PC-9 (cell line): Measurements from ENCODE around the gene HTT-AS.

ENCODE experiments used
- EZH2 ChIP-seq: fragments of 200-600 bp; sonication (generic); IDR thresholded peaks from 2 replicates; pipeline ENCODE4 v1.8.0; 2017; ENCODE audit warnings: antibody characterized with exemption, low read depth
- TF ChIP-seq, protein P1 (sequence below): fragments of 200-600 bp; sonication (generic); conservative IDR thresholded peaks from 2 replicates; pipeline ENCODE4 v1.6.1; 2017; ENCODE audit warnings: mixed run types, antibody characterized with exemption, mild to moderate bottlenecking, moderate library complexity

DNA sequence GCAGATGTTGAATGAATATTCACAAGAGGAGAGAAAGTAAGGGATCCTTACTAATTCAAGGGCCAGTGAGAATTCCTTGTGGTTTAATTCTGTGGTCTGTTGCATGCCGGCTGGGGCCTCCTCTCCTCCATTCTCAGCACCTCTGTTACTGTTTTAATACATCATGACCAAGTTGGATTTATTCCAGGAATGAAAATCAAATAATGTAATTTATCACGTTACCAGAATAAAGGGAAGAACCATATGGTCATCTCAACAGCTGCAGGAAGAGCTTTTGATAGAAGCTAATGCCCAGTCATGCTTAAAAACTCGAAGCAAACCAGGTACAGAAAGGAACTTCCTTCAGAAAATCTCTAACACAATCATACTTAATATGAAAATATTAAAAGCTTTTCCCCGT is 56.8 kb downstream of the HTT-AS start:
- TF ChIP-seq, protein P1, sequence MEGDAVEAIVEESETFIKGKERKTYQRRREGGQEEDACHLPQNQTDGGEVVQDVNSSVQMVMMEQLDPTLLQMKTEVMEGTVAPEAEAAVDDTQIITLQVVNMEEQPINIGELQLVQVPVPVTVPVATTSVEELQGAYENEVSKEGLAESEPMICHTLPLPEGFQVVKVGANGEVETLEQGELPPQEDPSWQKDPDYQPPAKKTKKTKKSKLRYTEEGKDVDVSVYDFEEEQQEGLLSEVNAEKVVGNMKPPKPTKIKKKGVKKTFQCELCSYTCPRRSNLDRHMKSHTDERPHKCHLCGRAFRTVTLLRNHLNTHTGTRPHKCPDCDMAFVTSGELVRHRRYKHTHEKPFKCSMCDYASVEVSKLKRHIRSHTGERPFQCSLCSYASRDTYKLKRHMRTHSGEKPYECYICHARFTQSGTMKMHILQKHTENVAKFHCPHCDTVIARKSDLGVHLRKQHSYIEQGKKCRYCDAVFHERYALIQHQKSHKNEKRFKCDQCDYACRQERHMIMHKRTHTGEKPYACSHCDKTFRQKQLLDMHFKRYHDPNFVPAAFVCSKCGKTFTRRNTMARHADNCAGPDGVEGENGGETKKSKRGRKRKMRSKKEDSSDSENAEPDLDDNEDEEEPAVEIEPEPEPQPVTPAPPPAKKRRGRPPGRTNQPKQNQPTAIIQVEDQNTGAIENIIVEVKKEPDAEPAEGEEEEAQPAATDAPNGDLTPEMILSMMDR, result no peak
- no peak for TF ChIP-seq EZH2
